ELF-1 (cell line): ENCODE results near the gene BET1L.

Experiments used
- DNase-seq: peaks from one replicate; pipeline ENCODE4 v3.0.0-alpha.2; 2016; ENCODE audit warnings: low read depth, low spot score

Gene BET1L

DNA sequence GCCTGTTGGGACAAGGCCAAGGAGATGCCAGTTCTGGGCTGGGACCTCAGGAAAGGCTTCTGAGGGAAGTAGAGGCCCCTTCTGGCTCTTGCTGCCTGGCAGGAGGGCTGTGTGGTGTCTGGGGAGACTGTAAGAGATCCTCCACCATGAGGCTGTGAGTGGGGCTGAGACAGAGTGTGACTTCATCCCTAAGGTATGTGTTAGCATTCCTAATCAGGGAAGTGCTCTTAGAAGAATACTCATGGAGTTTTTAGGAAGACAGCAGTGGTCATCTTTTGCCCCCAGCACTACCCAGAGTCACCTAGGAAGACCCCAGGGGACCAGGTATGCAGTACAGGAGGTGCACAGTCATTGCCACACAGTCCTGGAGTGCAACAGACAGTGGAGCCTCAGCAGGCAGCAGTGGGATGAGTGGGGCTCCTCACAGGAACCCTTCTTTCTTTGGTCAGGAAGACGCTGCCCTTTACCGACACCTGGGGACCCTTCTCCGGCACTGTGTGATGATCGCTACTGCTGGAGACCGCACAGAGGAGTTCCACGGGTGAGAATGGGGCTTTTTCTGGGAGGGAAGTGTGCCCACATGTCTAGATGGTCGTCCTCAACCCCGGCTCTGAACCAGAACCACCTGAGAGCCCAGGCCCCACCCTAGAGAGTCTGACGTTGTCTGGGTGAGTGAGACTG is 3.1 kb upstream of the BET1L start:
- peak; percentile 56 for DNase-seq

DNA sequence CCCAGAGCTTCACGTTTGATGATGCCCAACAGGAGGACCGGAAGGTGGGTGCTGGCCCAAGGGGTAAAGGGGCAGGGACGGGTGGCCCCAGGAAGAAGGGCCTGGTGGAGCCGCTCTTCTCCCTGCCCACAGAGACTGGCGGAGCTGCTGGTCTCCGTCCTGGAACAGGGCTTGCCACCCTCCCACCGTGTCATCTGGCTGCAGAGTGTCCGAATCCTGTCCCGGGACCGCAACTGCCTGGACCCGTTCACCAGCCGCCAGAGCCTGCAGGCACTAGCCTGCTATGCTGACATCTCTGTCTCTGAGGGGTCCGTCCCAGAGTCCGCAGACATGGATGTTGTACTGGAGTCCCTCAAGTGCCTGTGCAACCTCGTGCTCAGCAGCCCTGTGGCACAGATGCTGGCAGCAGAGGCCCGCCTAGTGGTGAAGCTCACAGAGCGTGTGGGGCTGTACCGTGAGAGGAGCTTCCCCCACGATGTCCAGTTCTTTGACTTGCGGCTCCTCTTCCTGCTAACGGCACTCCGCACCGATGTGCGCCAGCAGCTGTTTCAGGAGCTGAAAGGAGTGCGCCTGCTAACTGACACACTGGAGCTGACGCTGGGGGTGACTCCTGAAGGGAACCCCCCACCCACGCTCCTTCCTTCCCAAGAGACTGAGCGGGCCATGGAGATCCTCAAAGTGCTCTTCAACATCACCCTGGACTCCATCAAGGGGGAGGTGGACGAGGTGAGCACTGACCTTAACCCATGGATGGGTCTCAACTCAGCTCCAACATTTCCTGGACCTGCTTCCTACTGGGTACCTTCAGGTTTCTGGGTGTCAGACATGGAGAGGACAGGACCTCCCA is 2.3 kb upstream of the BET1L start:
- no peak for DNase-seq

DNA sequence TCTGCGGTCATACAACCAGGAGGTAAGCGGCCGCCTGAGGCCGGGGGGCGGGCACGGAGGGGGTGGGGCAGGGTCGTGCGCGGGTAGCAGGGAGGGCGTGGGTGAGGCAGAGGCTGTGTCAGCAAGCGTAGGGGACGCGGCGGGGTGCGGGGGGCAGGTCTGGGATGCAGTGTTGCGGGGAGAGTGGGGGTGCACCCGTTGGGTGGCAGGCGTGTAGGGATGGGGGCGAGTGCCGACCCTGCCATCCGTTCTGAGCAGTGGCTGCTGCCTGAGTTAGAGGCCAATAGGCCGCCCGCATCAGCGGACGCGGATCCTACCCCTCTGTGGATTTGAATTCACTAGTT is 1.7 kb upstream of the BET1L start:
- DNase-seq = no peak

DNA sequence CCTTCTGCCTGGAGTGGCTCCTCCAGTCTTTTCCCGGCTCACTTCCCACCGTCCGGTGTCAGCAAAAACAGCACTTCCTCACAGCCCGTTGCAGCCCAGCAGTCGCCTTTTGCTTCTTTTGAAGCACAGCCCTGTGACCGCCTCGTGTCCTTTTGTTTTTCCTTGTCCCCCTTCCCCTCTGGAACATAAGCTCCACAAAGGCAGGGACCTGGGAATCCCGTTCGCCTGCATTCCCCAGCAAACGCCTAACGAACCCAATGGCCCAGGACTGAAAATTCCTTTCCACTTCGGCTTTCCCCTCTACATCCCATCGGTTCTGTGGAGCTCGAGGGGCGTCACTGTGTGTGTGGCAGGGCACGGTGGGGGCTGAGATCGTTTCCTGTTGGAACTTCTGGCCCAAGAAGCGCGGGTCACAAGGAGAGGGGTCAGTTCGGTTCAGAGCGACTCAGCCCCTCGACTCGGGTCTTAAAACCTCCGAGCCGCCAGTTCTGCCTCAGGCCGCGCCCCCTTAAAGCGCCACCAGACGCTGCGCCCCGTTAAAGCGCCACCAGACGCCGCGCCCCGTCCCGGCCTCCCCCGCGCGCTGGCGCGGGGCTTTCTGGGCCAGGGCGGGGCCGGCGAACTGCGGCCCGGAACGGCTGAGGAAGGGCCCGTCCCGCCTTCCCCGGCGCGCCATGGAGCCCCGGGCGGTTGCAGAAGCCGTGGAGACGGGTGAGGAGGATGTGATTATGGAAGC is 1.1 kb upstream of the BET1L start:
- peak; percentile 77 for DNase-seq

DNA sequence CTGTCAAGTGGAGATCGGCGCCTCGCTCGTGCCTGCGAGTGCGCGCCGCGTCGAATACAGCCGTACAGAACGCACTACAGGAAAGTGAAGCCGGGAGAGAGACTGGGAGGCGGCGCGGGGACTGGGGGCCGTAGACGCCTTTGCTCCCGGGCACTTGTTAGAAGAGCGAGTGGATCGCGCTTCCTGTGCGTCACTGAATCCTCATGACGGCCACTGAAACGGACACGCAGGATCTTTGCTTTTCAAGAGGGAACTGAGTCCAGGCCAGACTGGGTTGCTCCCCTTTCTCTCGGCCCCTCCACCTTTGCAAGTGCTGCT is 623 bp upstream of the BET1L start:
- DNase-seq = no peak

DNA sequence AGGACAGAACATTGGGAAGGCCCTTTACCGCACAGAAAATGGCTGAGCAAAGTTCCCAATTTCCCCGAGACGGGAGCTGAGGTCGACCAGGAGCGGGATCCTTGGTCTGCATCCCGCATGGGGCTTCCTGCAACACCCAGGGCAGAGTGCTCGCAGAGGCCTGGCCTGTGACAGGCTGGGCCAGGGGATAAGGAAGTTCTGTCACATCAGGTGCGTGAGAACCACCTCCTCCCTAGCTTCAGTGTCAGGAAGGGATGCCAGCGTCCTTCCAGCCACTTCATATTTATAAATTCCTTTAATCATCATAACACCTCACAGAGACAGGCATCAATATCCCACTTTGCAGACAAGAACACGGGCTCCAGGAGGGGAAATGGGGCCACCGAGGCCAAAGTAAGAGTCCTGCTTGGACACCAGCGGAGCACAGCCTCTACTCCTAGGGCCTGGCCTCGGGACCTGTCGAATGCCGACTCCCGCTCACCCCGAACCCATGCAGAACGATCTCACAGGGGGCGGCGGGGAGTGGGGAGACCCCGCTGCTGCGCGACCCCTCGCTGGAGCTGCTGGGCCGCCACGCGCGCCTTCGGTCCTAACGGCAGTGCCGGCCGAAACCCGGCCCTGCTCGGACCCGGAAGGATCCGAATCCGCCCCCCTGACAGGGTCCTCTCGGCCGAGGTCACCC is 532 bp downstream of the BET1L start:
- no peak for DNase-seq

DNA sequence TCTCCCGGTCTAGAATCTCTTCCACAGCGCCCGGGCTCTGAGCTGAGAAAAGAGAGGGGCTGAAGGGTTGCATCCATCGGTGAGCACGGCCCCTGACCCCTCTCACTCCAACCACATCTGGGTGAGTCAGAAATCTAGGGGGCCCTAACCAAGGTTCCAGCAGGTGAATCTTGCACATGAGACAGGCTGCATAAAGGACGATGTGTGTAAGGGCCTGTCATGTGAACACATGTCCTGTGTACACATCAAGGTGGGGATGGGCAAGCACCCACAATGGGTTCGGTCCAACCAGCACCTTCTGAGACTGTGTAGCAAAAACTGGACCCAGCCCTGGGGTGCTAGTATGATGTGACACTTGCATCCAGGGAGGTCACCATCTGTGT is 1.2 kb downstream of the BET1L start:
- DNase-seq = no peak

DNA sequence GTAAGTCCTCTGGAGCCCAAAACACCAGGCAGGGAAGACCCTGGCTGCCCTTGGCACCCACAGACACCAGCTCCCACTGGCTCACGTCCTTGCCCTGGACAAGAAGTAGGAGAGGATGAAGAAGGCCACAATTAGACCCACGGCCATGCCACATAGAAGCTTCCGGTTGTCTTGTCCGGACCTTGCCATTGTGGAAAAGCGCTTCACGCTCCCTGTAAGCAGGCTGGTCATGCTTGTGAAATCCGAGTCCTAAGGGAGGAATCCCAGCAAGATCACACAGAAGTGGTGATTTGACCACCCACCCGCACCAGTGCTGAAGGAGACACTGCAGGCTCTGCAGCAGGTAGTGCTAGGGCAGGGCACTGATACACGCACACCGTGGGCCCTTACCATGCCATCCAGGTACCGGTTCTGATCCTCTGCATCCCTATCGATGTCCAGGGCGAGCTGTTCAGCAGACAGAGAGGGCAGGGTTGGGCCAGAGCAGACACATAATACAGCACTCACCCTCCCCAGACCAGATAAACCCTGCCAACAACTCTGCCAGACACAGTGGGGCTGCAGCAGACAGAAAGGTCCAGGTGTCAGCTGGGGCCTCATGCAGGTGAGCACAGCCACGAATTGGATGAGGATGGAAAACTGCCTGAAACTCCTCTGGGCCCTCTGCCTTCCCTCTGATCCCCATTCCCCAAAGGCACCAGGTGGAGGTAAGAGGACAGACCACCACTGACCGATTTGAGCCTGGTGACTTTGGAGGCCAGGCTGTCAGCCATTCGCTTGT is 1.8 kb downstream of the BET1L start:
- DNase-seq = no peak

DNA sequence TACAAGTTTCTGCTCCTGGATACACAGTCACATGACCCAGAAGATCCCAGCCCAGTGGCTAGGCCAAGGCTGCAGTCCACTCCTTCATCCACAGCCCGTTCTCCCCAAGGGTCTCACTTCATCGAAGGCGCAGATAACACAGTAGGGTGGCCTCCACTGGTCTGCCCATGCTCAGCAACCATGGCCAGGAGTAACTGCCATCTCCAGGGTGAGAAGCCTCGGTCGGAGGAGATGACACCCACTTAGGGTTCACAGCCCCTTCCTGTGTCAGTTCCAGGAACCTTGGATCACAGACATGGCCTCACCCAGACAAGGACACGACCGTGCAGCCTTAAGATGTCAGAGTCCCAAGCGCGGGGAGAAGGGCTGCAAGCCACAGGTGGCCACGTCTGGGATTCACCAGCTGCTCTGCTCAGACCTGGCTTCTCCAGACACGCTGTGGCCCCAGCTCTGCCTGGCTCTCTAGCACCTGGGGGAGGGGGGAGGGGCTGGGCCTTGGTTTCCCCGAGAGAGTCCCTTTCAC is 2.6 kb downstream of the BET1L start:
- no peak for DNase-seq

DNA sequence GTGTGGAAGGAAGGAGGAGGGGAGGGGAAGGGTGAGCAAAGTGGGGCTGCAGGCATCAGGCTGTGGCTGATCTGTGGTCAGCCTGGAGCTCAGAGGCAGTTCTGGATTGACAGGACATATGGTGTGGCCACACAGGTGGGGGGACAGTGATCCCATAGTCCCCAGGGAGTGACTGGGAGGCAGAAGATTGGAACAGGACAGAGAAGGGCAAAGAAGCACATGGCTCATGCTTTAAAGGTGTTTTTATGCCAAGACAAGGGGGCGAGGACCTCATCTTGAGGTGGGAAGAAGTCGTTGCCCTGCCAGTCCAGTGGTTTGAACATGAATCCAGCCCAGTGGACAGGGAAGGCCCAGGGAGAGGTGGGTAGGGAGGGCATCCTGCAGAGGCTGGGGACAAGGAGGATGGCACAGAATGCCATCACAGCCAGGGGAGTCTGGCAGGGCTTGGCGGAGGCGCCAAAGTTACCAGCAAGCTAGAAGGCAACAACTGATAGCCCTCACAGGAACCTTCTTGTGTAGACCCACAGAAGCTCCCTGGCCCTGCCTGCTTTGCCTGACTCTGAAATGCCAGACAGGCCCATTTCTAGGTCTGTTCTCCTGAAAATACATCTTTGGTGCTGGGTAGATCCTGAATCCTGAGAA is 3.1 kb downstream of the BET1L start:
- DNase-seq = no peak

DNA sequence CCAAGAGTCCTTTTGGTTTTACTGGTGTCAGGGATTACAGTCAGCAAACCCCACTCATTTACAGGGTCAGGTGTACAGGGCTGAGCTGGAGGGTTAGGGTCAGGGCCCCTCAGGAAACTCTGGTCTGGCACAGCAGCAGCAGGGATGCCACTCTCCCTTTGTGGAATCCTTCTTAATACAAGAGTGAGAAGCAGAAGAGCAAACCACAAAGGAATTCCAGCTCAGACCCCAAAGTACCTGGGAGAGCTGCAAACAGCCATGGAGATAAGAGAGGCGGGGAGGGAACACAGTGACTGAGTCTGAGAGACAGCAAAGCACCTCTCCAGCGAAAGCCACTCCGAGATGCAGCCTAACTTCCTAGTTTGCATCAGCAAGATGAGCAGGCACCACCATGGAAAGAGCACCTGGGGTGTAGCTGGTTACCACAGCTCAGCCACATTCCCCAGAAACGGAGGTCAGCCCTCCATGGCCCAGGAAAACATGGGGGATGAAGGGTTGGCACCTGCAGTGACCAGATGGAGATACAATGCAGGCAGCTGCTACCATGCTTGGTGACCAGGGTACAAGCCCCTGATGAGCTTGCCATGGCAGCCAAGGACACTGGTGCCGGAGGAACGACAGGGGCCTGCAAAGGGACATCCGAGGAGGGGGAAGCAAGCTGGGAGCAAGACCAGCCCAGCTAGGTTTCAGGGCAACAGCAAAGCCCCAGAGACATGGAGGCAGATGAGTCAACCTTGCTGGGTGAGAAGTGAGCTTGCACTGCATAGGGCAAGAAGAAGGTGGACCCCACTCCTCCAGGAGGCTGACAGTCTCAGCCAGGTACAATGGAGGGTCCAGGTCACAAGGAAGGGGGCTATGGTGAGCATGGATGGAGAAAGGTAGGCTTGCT is 3.9 kb downstream of the BET1L start:
- no peak for DNase-seq

DNA sequence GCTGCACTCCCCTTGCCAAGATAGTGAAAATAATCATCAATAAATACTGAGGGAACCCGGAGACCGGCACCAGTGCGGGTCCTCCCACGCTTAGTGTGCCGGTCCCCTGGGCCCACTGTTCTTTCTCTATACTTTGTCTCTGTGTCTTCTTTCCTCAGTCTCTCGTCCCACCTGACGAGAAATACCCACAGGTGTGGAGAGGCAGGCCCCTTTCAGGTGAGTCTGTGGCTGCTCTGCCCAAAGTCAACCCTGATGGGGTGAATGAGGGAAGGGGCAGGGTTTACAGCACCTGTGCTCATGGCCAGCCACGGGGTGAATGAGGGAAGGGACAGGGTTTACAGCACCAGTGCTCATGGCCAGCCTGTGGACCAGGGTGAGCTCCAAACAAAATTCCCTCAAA is 4.7 kb downstream of the BET1L start:
- DNase-seq = no peak

DNA sequence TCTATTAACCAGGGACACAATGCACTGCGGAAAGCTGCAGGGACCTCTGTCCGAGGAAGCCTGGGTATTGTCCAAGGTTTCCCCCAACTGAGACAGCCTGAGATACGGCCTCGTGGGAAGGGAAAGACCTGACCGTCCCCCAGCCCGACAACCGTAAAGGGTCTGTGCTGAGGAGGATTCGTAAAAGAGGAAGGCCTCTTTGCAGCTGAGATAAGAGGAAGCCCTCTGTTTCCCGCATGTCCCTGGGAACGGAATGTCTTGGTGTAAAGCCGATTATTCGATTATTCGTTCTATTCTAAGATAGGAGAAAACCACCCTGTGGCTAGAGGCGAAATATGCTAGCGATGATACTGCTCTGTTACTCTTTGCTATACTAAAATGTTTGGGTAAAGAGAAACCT is 5.2 kb downstream of the BET1L start:
- no peak for DNase-seq

DNA sequence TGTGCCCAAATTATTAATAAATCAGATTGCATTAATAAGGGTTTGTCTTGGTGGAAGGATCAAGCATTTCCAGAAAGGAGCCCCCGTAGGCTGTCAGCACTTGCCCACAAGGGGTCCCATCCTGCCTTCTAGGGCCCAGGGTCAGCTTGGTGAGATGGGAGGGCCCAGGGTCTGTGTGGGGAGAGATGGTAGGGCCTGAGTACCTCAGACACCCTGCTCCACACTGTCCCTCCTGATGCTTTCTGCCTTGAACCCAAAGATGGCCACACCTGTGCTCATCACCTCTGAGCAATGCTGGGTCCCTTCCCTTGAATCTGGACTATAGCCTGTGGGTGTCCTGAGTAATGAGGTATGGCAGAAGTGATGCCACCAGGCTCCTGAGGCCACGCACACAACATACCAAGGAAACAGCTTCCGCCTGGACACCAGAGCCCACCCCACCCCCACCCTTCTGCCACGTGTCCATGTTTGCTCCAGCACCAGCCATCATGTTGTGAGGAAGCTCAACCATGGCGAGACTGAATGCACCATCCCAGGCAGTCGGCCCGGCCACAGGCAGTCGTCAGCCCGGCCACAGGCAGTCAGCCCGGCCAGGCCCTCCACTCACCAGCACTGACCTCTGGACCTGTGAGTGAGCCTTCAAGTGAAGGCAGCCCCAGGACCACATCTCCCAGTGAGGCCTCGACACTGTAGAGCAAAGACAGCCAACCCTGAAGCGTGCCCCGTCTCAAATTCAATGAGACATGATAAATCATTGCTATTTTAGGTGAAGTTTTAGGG is 6.8 kb downstream of the BET1L start:
- DNase-seq = no peak

DNA sequence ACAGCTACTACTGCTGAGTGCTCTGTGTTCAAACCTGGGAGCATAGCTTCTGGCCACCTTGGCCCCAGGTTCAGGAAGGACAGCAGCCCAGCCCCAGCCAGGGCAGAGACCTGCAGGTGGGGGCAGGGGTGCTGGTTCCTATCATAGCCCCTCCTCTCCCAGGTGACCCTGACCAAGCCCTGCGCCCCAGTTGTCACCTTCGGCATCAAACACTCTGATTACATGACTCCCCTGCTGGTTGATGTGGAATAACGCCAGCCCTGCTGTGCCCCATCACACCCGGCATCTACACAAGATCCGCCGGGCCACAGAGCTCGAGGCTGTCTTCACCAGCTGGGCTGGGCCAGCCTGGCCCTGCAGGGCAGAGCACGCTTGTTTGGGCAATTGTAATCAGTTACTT is 7.4 kb downstream of the BET1L start:
- DNase-seq = no peak

DNA sequence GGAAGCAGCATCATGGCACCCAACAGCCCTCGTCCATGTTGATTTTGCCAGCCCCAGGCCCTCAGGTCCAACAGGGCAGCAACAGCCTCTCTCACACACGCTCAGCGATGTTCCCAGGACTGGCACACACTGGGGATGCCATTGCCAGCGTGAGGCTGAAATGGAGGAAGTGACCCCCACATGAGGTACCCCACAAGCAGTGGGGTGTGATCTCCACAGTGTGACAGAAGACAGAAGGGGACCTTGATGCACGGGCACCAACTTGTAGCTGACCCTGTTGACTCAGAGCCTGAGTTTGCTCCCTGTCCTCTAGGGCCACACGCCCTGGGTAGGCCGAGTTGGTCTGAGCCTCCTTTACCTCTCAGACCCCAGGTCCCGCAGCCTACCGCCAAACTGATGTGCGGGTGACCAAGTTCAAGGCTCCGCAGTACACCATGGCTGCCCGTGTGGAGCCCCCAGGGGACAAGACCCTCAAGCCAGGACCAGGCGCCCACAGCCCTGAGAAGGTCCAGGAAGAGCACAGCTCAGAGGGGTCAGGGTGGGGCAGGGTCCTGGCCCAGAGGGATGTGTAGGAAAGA is 8.1 kb downstream of the BET1L start:
- DNase-seq = no peak

DNA sequence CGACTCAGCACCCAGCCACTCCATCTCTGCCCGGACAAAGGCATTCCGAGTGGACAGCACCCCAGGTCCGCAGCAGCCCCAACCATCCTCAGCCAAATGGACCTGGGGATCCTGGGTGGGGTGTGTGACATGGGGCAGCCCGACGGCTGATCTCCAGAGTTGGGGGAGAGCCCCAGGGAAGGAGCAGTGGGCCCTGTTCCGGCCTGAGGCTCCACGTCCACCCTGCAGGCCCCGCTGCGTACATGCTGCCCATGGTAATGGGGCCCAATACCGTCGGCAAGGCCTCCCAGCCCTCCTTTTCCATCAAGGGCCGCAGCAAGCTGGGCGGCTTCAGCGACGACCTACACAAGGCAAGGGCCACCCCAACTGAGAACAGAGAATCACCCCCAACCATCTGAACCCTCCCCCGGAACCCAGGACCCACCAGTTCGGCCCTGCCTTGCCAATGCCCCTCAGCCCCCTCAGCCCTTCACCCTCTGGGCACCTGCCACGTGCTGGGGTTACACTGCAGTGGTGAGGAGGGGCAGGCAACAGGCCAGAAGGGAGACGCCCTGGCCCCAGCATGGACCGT is 8.9 kb downstream of the BET1L start:
- DNase-seq = no peak

DNA sequence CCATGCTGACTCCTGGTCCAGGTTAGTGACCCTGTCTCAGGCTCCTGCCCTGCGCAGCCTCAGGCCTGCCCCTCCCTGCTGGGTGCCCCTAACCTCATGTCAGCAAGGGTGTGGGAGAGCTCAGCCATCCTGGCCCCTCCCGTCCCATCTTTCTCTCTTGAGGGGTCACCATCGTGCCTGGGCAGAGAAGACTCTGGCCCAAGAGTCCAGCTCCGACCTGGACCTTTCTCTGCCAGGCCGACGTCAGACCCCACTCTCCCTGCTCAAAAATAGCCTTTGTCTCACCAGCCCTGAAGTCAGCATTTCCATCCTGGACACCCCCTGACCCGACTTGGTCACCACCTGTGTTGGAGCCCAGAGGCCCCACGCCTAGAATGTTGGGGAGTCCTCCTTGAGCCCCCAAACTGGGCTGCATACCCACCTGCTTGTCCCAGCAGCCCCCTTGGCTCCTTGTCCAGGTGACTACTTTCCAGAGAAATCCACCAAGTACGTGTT is 9.4 kb downstream of the BET1L start:
- DNase-seq = no peak
